OCI-LY1 (cell line): ENCODE results near the gene TNFSF13.
"Not testable (repeated sequence)": the region's sequence is repeated elsewhere in the genome, so short reads cannot be mapped to it uniquely, and the experiment has no call there.

Experiments
- H2AFZ ChIP-seq: fragments of 200-600 bp; sonication (generic), shearing (Covaris generic); 2 replicates; pipeline ENCODE4 v1.6.0; 2014; ENCODE audit warnings: antibody characterized with exemption, mild to moderate bottlenecking, low read length
- H3F3A ChIP-seq: fragments of 200-600 bp; sonication (generic), shearing (Covaris generic); 2 replicates; pipeline ENCODE4 v1.6.0; 2014; ENCODE audit warnings: mild to moderate bottlenecking, antibody characterized with exemption, low read length, moderate library complexity; ENCODE audit not compliant: insufficient read depth
- H3K27ac ChIP-seq: fragments of 200-600 bp; sonication (generic); 2 replicates; pipeline ENCODE4 v1.5.1; 2014; ENCODE audit warnings: low read length, mixed run types, mild to moderate bottlenecking, low read depth; ENCODE audit not compliant: poor library complexity, severe bottlenecking
- H3K27me3 ChIP-seq: fragments of 200-600 bp; sonication (generic); 2 replicates; pipeline ENCODE4 v1.6.0; 2014; ENCODE audit warnings: antibody characterized with exemption, mild to moderate bottlenecking, low read length, moderate library complexity; ENCODE audit not compliant: insufficient read depth
- H3K36me3 ChIP-seq: fragments of 200-600 bp; sonication (generic); 2 replicates; pipeline ENCODE4 v1.6.1; 2014; ENCODE audit warnings: mild to moderate bottlenecking, antibody characterized with exemption, low read length, moderate library complexity, mixed read lengths; ENCODE audit not compliant: insufficient read depth
- H3K4me1 ChIP-seq: fragments of 200-600 bp; sonication (generic); 2 replicates; pipeline ENCODE4 v1.5.1; 2014; ENCODE audit warnings: mild to moderate bottlenecking, low read length, moderate library complexity; ENCODE audit not compliant: insufficient read depth, severe bottlenecking
- H3K4me2 ChIP-seq: fragments of 200-600 bp; sonication (generic), shearing (Covaris generic); 2 replicates; pipeline ENCODE4 v1.6.1; 2014; ENCODE audit warnings: low read length
- H3K4me3 ChIP-seq: fragments of 200-600 bp; sonication (generic); 2 replicates; pipeline ENCODE4 v1.5.1; 2014; ENCODE audit warnings: low read length, low read depth, mild to moderate bottlenecking, mixed read lengths; ENCODE audit not compliant: poor library complexity, severe bottlenecking
- H3K79me2 ChIP-seq: fragments of 200-600 bp; shearing (Covaris generic); 2 replicates; pipeline ENCODE4 v1.6.1; 2016; ENCODE audit warnings: mixed run types, low read length, mixed read lengths; ENCODE audit not compliant: insufficient read depth
- H3K9ac ChIP-seq: fragments of 200-600 bp; sonication (generic), shearing (Covaris generic); 2 replicates; pipeline ENCODE4 v1.6.1; 2014; ENCODE audit warnings: mild to moderate bottlenecking, low read length, mixed read lengths
- H3K9me2 ChIP-seq: fragments of 200-600 bp; sonication (generic), shearing (Covaris generic); 2 replicates; pipeline ENCODE4 v1.6.1; 2014; ENCODE audit warnings: low read depth, mild to moderate bottlenecking, low read length, mixed read lengths
- H3K9me3 ChIP-seq: fragments of 200-600 bp; shearing (Covaris generic); 2 replicates; pipeline ENCODE4 v1.6.1; 2014; ENCODE audit warnings: low read length, mixed read lengths
- H4K20me1 ChIP-seq: fragments of 200-600 bp; sonication (generic), shearing (Covaris generic); 2 replicates; pipeline ENCODE4 v1.6.0; 2016; ENCODE audit warnings: mild to moderate bottlenecking, low read length; ENCODE audit not compliant: insufficient read depth
- EZH2 ChIP-seq: fragments of 200-600 bp; sonication (generic), shearing (Covaris generic); IDR thresholded peaks from 2 replicates; pipeline ENCODE4 v1.8.0; 2017; ENCODE audit warnings: borderline replicate concordance, mixed run types, mild to moderate bottlenecking, antibody characterized with exemption, low read length, moderate library complexity, mixed read lengths
- TF ChIP-seq, protein P1 (sequence below): fragments of 200-600 bp; sonication (generic), shearing (Covaris generic); IDR thresholded peaks from 2 replicates; pipeline ENCODE4 v1.5.1; 2017; ENCODE audit warnings: mild to moderate bottlenecking, antibody characterized with exemption, low read length, moderate library complexity, mixed read lengths

TNFSF13 gene

DNA sequence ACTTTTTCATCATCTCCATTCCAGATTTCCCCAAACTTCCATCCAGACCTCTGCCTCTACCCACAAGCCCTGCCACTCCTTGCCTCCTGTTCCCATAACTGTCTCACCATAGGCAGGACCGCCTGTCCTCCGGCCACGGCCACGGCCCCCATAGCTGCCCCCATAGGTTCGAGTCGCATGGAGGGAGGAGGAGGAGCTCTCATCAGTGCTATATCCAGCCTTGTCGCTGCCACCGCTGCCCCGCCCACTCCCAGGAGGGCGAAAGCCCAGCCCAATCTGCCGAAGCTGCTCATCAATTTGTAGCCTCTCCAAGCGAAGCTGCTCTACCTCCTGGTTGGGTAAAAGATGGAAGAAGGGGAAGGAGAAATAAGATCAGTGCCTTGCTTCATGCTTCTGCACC, 34.7 kb downstream of the TNFSF13 start:
- no peak overlapping the region for H3K4me2 ChIP-seq
- TF ChIP-seq, protein P1, sequence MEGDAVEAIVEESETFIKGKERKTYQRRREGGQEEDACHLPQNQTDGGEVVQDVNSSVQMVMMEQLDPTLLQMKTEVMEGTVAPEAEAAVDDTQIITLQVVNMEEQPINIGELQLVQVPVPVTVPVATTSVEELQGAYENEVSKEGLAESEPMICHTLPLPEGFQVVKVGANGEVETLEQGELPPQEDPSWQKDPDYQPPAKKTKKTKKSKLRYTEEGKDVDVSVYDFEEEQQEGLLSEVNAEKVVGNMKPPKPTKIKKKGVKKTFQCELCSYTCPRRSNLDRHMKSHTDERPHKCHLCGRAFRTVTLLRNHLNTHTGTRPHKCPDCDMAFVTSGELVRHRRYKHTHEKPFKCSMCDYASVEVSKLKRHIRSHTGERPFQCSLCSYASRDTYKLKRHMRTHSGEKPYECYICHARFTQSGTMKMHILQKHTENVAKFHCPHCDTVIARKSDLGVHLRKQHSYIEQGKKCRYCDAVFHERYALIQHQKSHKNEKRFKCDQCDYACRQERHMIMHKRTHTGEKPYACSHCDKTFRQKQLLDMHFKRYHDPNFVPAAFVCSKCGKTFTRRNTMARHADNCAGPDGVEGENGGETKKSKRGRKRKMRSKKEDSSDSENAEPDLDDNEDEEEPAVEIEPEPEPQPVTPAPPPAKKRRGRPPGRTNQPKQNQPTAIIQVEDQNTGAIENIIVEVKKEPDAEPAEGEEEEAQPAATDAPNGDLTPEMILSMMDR = no peak
- no peak for TF ChIP-seq EZH2
- H3F3A ChIP-seq = no peaks in the 10 kb centered on the region
- no peak overlapping the region for H3K9ac ChIP-seq
- H3K9me2 ChIP-seq = no peaks in the 10 kb centered on the region
- no peaks in the 10 kb centered on the region for H3K9me3 ChIP-seq
- H2AFZ ChIP-seq = no peak overlapping the region
- no peak overlapping the region for H3K27ac ChIP-seq
- H3K36me3 ChIP-seq = peaks cover 87% of the 10 kb centered on the region
- H3K79me2 ChIP-seq = no peaks in the 10 kb centered on the region
- H3K4me1 ChIP-seq = no peaks in the 10 kb centered on the region
- no peaks in the 10 kb centered on the region for H3K27me3 ChIP-seq
- no peaks in the 10 kb centered on the region for H4K20me1 ChIP-seq
- H3K4me3 ChIP-seq = no peak overlapping the region

DNA sequence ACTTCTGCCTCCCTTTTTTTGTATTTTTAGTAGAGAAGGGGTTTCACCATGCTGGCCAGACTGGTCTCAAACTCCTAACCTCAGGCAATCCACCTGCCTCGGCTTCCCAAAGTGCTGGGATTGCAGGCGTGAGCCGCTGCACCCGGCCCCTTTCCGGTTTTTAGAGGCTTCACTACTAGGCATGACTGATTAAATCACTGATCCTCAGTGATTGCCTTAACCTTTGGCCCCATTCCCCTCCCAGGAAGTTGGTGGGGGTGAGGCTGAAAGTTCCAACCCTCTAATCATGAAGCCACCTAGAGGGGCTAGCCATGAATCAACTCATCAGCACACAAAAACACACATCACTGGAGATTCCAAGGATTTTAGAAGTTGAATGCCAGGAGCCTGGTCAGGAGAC, 39.0 kb downstream of the TNFSF13 start:
- peaks cover 84% of the 10 kb centered on the region for H3K36me3 ChIP-seq
- not testable (repeated sequence) for H3K27me3 ChIP-seq, H2AFZ ChIP-seq, H3K4me1 ChIP-seq, H3F3A ChIP-seq, H4K20me1 ChIP-seq, H3K9me3 ChIP-seq, H3K4me3 ChIP-seq, H3K9me2 ChIP-seq, H3K9ac ChIP-seq, H3K79me2 ChIP-seq, H3K4me2 ChIP-seq, H3K27ac ChIP-seq

DNA sequence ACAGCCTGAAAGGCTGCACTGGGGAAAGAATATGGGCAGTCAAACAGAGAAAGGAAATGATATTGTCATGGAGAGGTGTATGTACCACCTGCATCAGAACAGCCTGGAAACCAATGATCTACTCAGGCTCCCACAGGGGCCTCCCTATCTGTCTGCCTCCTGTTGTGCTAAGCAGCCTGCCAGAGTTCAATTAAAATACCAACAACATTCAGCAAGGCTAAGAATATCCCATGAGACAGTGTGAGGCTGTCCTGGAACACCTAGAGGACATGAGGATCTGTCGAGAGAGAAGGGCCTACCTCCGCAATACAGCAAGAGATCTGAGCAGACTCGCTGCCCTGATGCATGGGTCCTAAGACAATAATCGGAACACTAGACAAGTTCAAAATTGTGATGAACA, 47.7 kb downstream of the TNFSF13 start:
- no peaks in the 10 kb centered on the region for H3K27me3 ChIP-seq
- H3K9me3 ChIP-seq = no peaks in the 10 kb centered on the region
- no peak overlapping the region for H3K9ac ChIP-seq
- H3F3A ChIP-seq = no peaks in the 10 kb centered on the region
- peaks cover 52% of the 10 kb centered on the region for H3K36me3 ChIP-seq
- no peaks in the 10 kb centered on the region for H4K20me1 ChIP-seq
- no peak overlapping the region for H3K4me3 ChIP-seq
- H3K9me2 ChIP-seq = no peaks in the 10 kb centered on the region
- no peak overlapping the region for H3K4me2 ChIP-seq
- TF ChIP-seq EZH2 = no peak
- TF ChIP-seq, protein P1 = no peak
- peaks cover 7% of the 10 kb centered on the region for H3K79me2 ChIP-seq
- no peaks in the 10 kb centered on the region for H3K4me1 ChIP-seq
- no peak overlapping the region for H2AFZ ChIP-seq
- H3K27ac ChIP-seq = no peak overlapping the region

DNA sequence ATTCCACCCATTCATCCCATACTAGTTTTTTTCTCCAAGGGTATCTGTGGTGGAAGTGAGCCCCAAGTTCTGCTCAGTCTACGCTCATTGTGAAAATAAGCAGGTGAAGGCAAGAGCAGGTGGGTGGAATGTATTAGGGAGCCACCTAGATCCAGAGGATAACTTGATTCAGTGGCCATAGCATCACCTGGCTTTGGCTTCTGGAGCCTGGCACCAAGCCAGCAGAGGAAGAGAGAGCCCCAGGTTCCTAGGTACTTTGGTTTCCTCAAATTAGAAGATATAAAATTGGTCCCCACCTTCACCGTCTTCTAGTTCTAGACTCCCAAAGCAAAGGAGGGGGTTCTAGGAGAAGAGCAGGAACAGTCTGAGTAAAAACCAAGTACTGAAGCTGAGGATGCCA, 52.1 kb downstream of the TNFSF13 start:
- H3K9me3 ChIP-seq = no peaks in the 10 kb centered on the region

More for the DNA sequence above, 52.1 kb downstream of the TNFSF13 start:
- H3K4me3 ChIP-seq = no peak overlapping the region
- TF ChIP-seq, protein P1 = no peak
- no peak for TF ChIP-seq EZH2
- no peak overlapping the region for H3K27ac ChIP-seq
- H3K79me2 ChIP-seq = peaks cover 23% of the 10 kb centered on the region
- peaks cover 28% of the 10 kb centered on the region; the same call in 1 of the 2 replicates for H3K36me3 ChIP-seq
- no peak overlapping the region for H3K4me2 ChIP-seq
- H4K20me1 ChIP-seq = no peaks in the 10 kb centered on the region
- no peaks in the 10 kb centered on the region for H3F3A ChIP-seq
- H2AFZ ChIP-seq = no peak overlapping the region
- H3K4me1 ChIP-seq = peaks cover 23% of the 10 kb centered on the region
- H3K9me2 ChIP-seq = no peaks in the 10 kb centered on the region
- no peak overlapping the region for H3K9ac ChIP-seq
- no peaks in the 10 kb centered on the region for H3K27me3 ChIP-seq
